H9 (cell line): ENCODE measurements around the gene CDH23. TPM values are rescaled to one million over a fixed set of nuclear protein-coding genes. Genes with fewer than 3 reads are reported as not detected.

Experiments
- DNase-seq: peaks from one replicate; pipeline ENCODE4 v3.0.0-alpha.2; 2017
- H2AFZ ChIP-seq: one replicate; pipeline ENCODE4 v1.6.1; 2013; ENCODE audit warnings: mild to moderate bottlenecking, low read length, control low read depth, moderate library complexity
- H2AK5ac ChIP-seq: 2 replicates; pipeline ENCODE4 v1.6.1; 2013; ENCODE audit warnings: low read length, control low read depth, mixed read lengths; ENCODE audit not compliant: insufficient read length
- H2BK120ac ChIP-seq: one replicate; pipeline ENCODE4 v1.6.1; 2013; ENCODE audit warnings: low read depth, mild to moderate bottlenecking, low read length, control low read depth, inconsistent platforms; ENCODE audit not compliant: poor library complexity, severe bottlenecking
- H2BK12ac ChIP-seq: 2 replicates; pipeline ENCODE4 v1.6.1; 2013; ENCODE audit warnings: low read length, control low read depth, mixed read lengths, low read depth; ENCODE audit not compliant: insufficient read length
- H2BK15ac ChIP-seq: 2 replicates; pipeline ENCODE4 v1.6.1; 2013; ENCODE audit warnings: low read depth, low read length, control low read depth
- H2BK20ac ChIP-seq: one replicate; pipeline ENCODE4 v1.6.1; 2013; ENCODE audit warnings: low read depth, mild to moderate bottlenecking, low read length, control low read depth, inconsistent platforms; ENCODE audit not compliant: poor library complexity, severe bottlenecking
- H2BK5ac ChIP-seq: 2 replicates; pipeline ENCODE4 v1.6.1; 2013; ENCODE audit warnings: low read length, control low read depth, mixed read lengths; ENCODE audit not compliant: insufficient read length
- H3K14ac ChIP-seq: 2 replicates; pipeline ENCODE4 v1.6.1; 2013; ENCODE audit warnings: low read length, control low read depth; ENCODE audit not compliant: insufficient read depth
- H3K18ac ChIP-seq: 2 replicates; pipeline ENCODE4 v1.6.1; 2013; ENCODE audit warnings: low read depth, mild to moderate bottlenecking, mixed read lengths, low read length, control low read depth; ENCODE audit not compliant: insufficient read length
- H3K23ac ChIP-seq: 2 replicates; pipeline ENCODE4 v1.6.1; 2013; ENCODE audit warnings: low read length, control low read depth, mixed read lengths, low read depth; ENCODE audit not compliant: insufficient read length
- H3K23me2 ChIP-seq: 2 replicates; pipeline ENCODE4 v1.6.1; 2013; ENCODE audit warnings: low read depth, mild to moderate bottlenecking, mixed read lengths, low read length, control low read depth; ENCODE audit not compliant: insufficient read length, poor library complexity, severe bottlenecking
- H3K27ac ChIP-seq: 2 replicates; pipeline ENCODE4 v1.5.1; 2013; ENCODE audit warnings: low read length, control low read depth, mixed read lengths, low read depth; ENCODE audit not compliant: insufficient read length
- H3K27me3 ChIP-seq: 2 replicates; pipeline ENCODE4 v1.6.1; 2013; ENCODE audit warnings: low read length, control low read depth, inconsistent platforms; ENCODE audit not compliant: insufficient read depth
- H3K4ac ChIP-seq: 2 replicates; pipeline ENCODE4 v1.6.1; 2013; ENCODE audit warnings: low read depth, mild to moderate bottlenecking, control low read depth, inconsistent platforms, low read length, moderate library complexity
- H3K4me1 ChIP-seq: 2 replicates; pipeline ENCODE4 v1.6.1; 2013; ENCODE audit warnings: low read length, control low read depth, inconsistent platforms; ENCODE audit not compliant: insufficient read depth
- H3K4me2 ChIP-seq: 2 replicates; pipeline ENCODE4 v1.6.1; 2013; ENCODE audit warnings: low read length, control low read depth, mixed read lengths; ENCODE audit not compliant: insufficient read length, insufficient read depth
- H3K56ac ChIP-seq: 2 replicates; pipeline ENCODE4 v1.6.1; 2013; ENCODE audit warnings: low read depth, mild to moderate bottlenecking, mixed read lengths, low read length, control low read depth; ENCODE audit not compliant: insufficient read length
- H3K79me1 ChIP-seq: 2 replicates; pipeline ENCODE4 v1.6.1; 2013; ENCODE audit warnings: low read depth, mild to moderate bottlenecking, moderate library complexity, low read length, control low read depth, inconsistent platforms; ENCODE audit not compliant: insufficient read depth, poor library complexity, severe bottlenecking
- H3K79me2 ChIP-seq: 2 replicates; pipeline ENCODE4 v1.6.1; 2013; ENCODE audit warnings: low read length, control low read depth, inconsistent platforms; ENCODE audit not compliant: insufficient read depth
- H3K9ac ChIP-seq: 2 replicates; pipeline ENCODE4 v1.6.1; 2013; ENCODE audit warnings: low read length, control low read depth, mixed read lengths; ENCODE audit not compliant: insufficient read length; ENCODE audit errors: extremely low read depth
- H3K9me3 ChIP-seq: one replicate; pipeline ENCODE4 v1.6.1; 2013; ENCODE audit warnings: low read depth, low read length, inconsistent platforms; ENCODE audit not compliant: control insufficient read depth
- H3T11ph ChIP-seq: one replicate; pipeline ENCODE4 v1.6.1; 2013; ENCODE audit warnings: mild to moderate bottlenecking, low read length, control low read depth, inconsistent platforms
- H4K20me1 ChIP-seq: one replicate; pipeline ENCODE4 v1.6.1; 2013; ENCODE audit not compliant: control insufficient read depth, insufficient read length, insufficient read depth
- H4K5ac ChIP-seq: 2 replicates; pipeline ENCODE4 v1.6.1; 2013; ENCODE audit warnings: low read depth, mild to moderate bottlenecking, mixed read lengths, low read length, control low read depth; ENCODE audit not compliant: insufficient read length
- H4K8ac ChIP-seq: replicated peaks from 2 replicates; pipeline ENCODE4 v1.6.1; 2013; ENCODE audit warnings: low read length, control low read depth, mixed read lengths, low read depth; ENCODE audit not compliant: insufficient read length
- H4K91ac ChIP-seq: 2 replicates; pipeline ENCODE4 v1.6.1; 2013; ENCODE audit warnings: low read depth, mild to moderate bottlenecking, moderate library complexity, mixed read lengths, low read length, control low read depth; ENCODE audit not compliant: insufficient read length
- H3K27ac Mint-ChIP-seq, 3 experiments: 2 replicates in 2 of 3; 3 replicates in 1 of 3; pipeline ENCODE4 v1.8.0; 2020 to 2021; ENCODE audit warnings: mixed read lengths in 3 of 3, mild to moderate bottlenecking in 1 of 3, moderate library complexity in 1 of 3
- H3K27me3 Mint-ChIP-seq: 2 replicates; pipeline ENCODE4 v1.8.0; 2021; ENCODE audit warnings: low read depth, mild to moderate bottlenecking, moderate library complexity, mixed read lengths
- H3K36me3 Mint-ChIP-seq, 3 experiments: 2 replicates in 2 of 3; 3 replicates in 1 of 3; pipeline ENCODE4 v1.8.0; 2020 to 2021; ENCODE audit warnings: low read depth in 3 of 3, mixed read lengths in 3 of 3; ENCODE audit not compliant: insufficient read depth in 1 of 3
- H3K4me1 Mint-ChIP-seq, 2 experiments: 2 replicates each; pipeline ENCODE4 v1.8.0; 2020; ENCODE audit warnings: mixed read lengths in 2 of 2
- H3K4me3 Mint-ChIP-seq, 2 experiments: 2 replicates in 1 of 2; 3 replicates in 1 of 2; pipeline ENCODE4 v1.8.0; 2020 to 2021; ENCODE audit warnings: mild to moderate bottlenecking in 2 of 2, mixed read lengths in 2 of 2, moderate library complexity in 1 of 2
- H3K9me3 Mint-ChIP-seq, 2 experiments: 2 replicates in 1 of 2; 3 replicates in 1 of 2; pipeline ENCODE4 v1.8.0; 2020; ENCODE audit warnings: mild to moderate bottlenecking in 2 of 2, mixed read lengths in 2 of 2, moderate library complexity in 1 of 2
- WGBS: extraction: QIAGEN DNeasy Blood & Tissue Kit; methylation state at CpG from one replicate; pipeline ENCODE4 v1.1.7; 2013; ENCODE audit warnings: missing lambda C conversion rate, low lambda C conversion rate, mixed read lengths; ENCODE audit not compliant: insufficient read length; ENCODE audit errors: extremely low coverage; 5-methylcytosine and 5-hydroxymethylcytosine counted together
- total RNA-seq: library from RNA; stranded (reverse); gene quantifications from 2 replicates; pipeline ENCODE4 v1.2.1, GENCODE V29; 2021
- TF ChIP-seq, protein P1 (sequence below): fragments of 200-600 bp; sonication (generic); conservative IDR thresholded peaks from 3 replicates; pipeline ENCODE4 v1.8.0; 2021; ENCODE audit warnings: antibody characterized with exemption, mild to moderate bottlenecking

CDH23 gene
- total RNA-seq, 1 experiment from 2014 or later, result 2.1 TPM

DNA sequence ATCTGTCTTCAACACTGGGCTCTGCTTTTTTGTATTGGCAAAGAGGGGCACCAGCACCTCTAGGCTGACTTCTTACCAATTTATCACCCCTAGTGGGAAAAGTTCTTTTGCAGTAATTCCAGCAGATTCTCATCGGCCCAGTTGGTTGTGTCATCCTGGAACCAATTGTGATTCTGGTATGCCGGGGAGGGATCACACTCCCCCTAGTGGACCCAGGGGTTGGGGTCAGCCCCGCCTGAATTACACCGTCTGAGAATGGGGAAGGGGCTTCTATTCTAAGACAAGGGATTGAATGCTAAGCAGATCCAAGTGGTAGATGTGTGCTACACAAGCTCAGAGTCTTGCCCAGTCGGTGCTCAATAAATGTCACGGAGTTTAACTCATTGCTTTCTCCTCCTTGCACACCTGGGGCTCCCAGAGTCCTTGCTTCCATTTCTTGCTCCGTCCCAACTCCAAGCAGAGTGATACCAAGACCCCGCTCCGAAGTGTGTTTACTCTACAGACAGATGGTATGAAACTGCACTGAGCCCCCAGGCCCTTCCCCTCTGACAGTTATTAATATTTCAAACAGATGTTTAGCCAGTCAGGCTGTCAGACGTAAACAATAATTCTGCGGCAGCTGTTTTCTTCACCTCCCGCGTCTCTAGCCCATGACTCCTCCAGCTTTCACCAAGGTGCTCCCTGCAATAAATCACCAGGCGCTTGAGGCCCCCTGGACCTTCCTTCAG lies 251.0 kb downstream of the CDH23 start:
- H2BK20ac ChIP-seq, result no peak overlapping the region
- no peak overlapping the region for H2BK5ac ChIP-seq
- H3K79me1 ChIP-seq, result no peaks in the 10 kb centered on the region
- Mint-ChIP-seq H3K4me3 (no peak overlapping the region), H3K27ac (no peak overlapping the region; a peak in 1 of 7 replicates), H3K36me3 (peaks cover 0 to 2% (median 0%) of the 10 kb centered on the region in 3 experiments; a peak in 1 of 7 replicates), H3K9me3 (no peaks in the 10 kb centered on the region; a peak in 1 of 5 replicates), H3K27me3 (peaks cover 22% of the 10 kb centered on the region), H3K4me1 (peaks cover 27 to 31% of the 10 kb centered on the region in 2 experiments)
- no peaks in the 10 kb centered on the region for H4K20me1 ChIP-seq
- no peak overlapping the region for H3K4me2 ChIP-seq
- H3K9ac ChIP-seq, result no peak overlapping the region
- H2BK120ac ChIP-seq, result no peak overlapping the region
- no peak overlapping the region for H2BK12ac ChIP-seq
- no peak overlapping the region for H4K5ac ChIP-seq
- TF ChIP-seq, protein P1, sequence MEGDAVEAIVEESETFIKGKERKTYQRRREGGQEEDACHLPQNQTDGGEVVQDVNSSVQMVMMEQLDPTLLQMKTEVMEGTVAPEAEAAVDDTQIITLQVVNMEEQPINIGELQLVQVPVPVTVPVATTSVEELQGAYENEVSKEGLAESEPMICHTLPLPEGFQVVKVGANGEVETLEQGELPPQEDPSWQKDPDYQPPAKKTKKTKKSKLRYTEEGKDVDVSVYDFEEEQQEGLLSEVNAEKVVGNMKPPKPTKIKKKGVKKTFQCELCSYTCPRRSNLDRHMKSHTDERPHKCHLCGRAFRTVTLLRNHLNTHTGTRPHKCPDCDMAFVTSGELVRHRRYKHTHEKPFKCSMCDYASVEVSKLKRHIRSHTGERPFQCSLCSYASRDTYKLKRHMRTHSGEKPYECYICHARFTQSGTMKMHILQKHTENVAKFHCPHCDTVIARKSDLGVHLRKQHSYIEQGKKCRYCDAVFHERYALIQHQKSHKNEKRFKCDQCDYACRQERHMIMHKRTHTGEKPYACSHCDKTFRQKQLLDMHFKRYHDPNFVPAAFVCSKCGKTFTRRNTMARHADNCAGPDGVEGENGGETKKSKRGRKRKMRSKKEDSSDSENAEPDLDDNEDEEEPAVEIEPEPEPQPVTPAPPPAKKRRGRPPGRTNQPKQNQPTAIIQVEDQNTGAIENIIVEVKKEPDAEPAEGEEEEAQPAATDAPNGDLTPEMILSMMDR, result peak; percentile 85
- no peak overlapping the region for H3T11ph ChIP-seq
- H3K9me3 ChIP-seq, result no peaks in the 10 kb centered on the region
- H3K4ac ChIP-seq, result no peak overlapping the region
- no peak overlapping the region for H3K23ac ChIP-seq
- H2BK15ac ChIP-seq, result no peak overlapping the region
- H2AFZ ChIP-seq, result no peak overlapping the region
- H4K91ac ChIP-seq, result no peak overlapping the region
- H3K56ac ChIP-seq, result no peak overlapping the region
- H2AK5ac ChIP-seq, result no peak overlapping the region
- H3K27me3 ChIP-seq, result no peaks in the 10 kb centered on the region
- no peak overlapping the region for H4K8ac ChIP-seq
- H3K18ac ChIP-seq, result no peak overlapping the region
- no peak overlapping the region for H3K27ac ChIP-seq
- DNase-seq, result peak; percentile 62
- H3K23me2 ChIP-seq, result no peaks in the 10 kb centered on the region
- H3K4me1 ChIP-seq, result peaks cover 2% of the 10 kb centered on the region; the same call in 1 of the 2 replicates
- H3K14ac ChIP-seq, result no peak overlapping the region
- no peaks in the 10 kb centered on the region for H3K79me2 ChIP-seq
- no CpG with 5 or more reads among the region's 14 CpGs for WGBS
